ENCODE data around the gene CHAD. TPM values are rescaled to one million over a fixed set of nuclear protein-coding genes. Genes with fewer than 3 reads are reported as not detected.

CHAD gene
- total RNA-seq, 2 experiments from 2014 or later = not detected

DNA sequence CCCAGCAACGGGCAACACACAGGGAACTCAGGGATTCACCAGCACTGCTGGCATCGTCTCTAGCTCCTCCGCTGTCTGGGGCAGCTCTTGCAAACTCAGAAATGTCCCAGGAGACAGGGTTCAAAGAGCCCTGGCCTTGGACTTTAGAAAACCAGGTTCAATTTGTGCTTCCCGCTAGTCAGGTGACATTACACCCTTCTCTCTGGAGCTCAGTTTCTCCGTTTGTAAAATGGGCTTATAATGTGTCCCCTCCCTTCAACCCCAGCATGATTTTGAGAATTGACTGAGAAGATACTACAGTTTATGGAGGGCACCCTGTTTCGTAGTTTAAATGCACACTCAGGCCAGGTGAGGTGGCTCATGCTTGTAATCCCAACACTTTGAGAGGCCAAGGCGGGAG, 37.6 kb upstream of the CHAD start:
- intact Hi-C loops (cut with DNase I, micrococcal nuclease) = no loop called here
- POLR2A ChIA-PET = interaction anchor here (0.5 kb wide), 1 partner anchor 202 kb away, joined by 3 read pairs; the partner anchor contains the start of gene ANKRD40
- peak overlapping the region; percentile 58 for H3K4me3 Mint-ChIP-seq

GRCh38 chr17:50505591-50506130, 37.0 kb upstream of the CHAD start:
- H3K9me3 ChIP-seq (ENCODE audit: control insufficient read depth in 1 of 2, insufficient read depth in 1 of 2, low read length in 2 of 2) = no peaks in the 10 kb centered on the region
- no peaks in the 10 kb centered on the region for H3K9me3 Mint-ChIP-seq
- no peak for TF ChIP-seq CTCF (IDR thresholded peaks at IDR 0.05)
- peaks cover 20% of the 10 kb centered on the region for H3K4me1 Mint-ChIP-seq (ENCODE audit: low read depth)
- H3K27me3 Mint-ChIP-seq = no peaks in the 10 kb centered on the region
- intact Hi-C loops (cut with DNase I, micrococcal nuclease) = no loop called here
- no peaks in the 10 kb centered on the region for H3K36me3 Mint-ChIP-seq (ENCODE audit: low read depth)
- no peak overlapping the region for H3K27ac ChIP-seq (ENCODE audit: low read depth in 1 of 2, low read length in 2 of 2)
- ATAC-seq (ENCODE audit: poor library complexity) (no peak), DNase-seq (no peak)
- peaks cover 28% of the 10 kb centered on the region for H3K4me1 ChIP-seq (ENCODE audit: insufficient read depth, low read length)
- CTCF ChIA-PET = interaction anchor here (0.6 to 3.5 kb wide), 2 partner anchors 8 to 27 kb away, joined by 3 to 16 read pairs; partner anchors contain the start of gene RSAD1
- POLR2A ChIA-PET = interaction anchor here (0.5 kb wide), 1 partner anchor 202 kb away, joined by 3 read pairs; the partner anchor contains the start of gene ANKRD40
- H3K27me3 ChIP-seq (ENCODE audit: control insufficient read depth in 1 of 2, insufficient read depth in 2 of 2, low read length in 2 of 2) = no peaks in the 10 kb centered on the region
- H3K4me3 ChIP-seq (ENCODE audit: low read length) = no peak overlapping the region
- H3K4me3 Mint-ChIP-seq = no peak overlapping the region
- no peak overlapping the region for H3K27ac Mint-ChIP-seq
- no peaks in the 10 kb centered on the region for H3K36me3 ChIP-seq (ENCODE audit: insufficient read depth, low read length)

More for the DNA sequence above, 37.6 kb upstream of the CHAD start:
- peaks cover 26% of the 10 kb centered on the region for H3K4me1 Mint-ChIP-seq (ENCODE audit: low read depth)
- H3K9me3 Mint-ChIP-seq = no peaks in the 10 kb centered on the region
- Histone ChIP-seq H3K9me3 (ENCODE audit: control insufficient read depth in 1 of 2, insufficient read depth in 1 of 2, low read length in 2 of 2) (no peaks in the 10 kb centered on the region), H3K27ac (ENCODE audit: low read depth in 1 of 2, low read length in 2 of 2) (no peak overlapping the region), H3K36me3 (ENCODE audit: insufficient read depth, low read length) (no peaks in the 10 kb centered on the region), H3K27me3 (ENCODE audit: control insufficient read depth in 1 of 2, insufficient read depth in 2 of 2, low read length in 2 of 2) (no peaks in the 10 kb centered on the region), H3K4me1 (ENCODE audit: insufficient read depth, low read length) (peaks cover 33% of the 10 kb centered on the region), H3K4me3 (ENCODE audit: low read length) (no peak overlapping the region)
- H3K36me3 Mint-ChIP-seq (ENCODE audit: low read depth) = no peaks in the 10 kb centered on the region
- H3K27me3 Mint-ChIP-seq = no peaks in the 10 kb centered on the region
- ATAC-seq (ENCODE audit: poor library complexity) (no peak), DNase-seq (no peak)
- H3K27ac Mint-ChIP-seq = no peak overlapping the region
- CTCF ChIA-PET = interaction anchor here (3.5 kb wide), 1 partner anchor 27 kb away, joined by 16 read pairs; the partner anchor contains the start of gene RSAD1
- TF ChIP-seq CTCF (IDR thresholded peaks at IDR 0.05) = no peak

GRCh38 chr17:50502301-50502990, 33.8 kb upstream of the CHAD start:
- no peaks in the 10 kb centered on the region for H3K9me3 ChIP-seq (ENCODE audit: control insufficient read depth in 1 of 2, insufficient read depth in 1 of 2, low read length in 2 of 2)
- DNase-seq (no peak), ATAC-seq (ENCODE audit: poor library complexity) (no peak)
- no peak for TF ChIP-seq CTCF (IDR thresholded peaks at IDR 0.05)
- no peaks in the 10 kb centered on the region for H3K36me3 Mint-ChIP-seq (ENCODE audit: low read depth)
- H3K27ac ChIP-seq (ENCODE audit: low read depth in 1 of 2, low read length in 2 of 2) = no peak overlapping the region
- no peak overlapping the region for H3K4me3 ChIP-seq (ENCODE audit: low read length)
- no peaks in the 10 kb centered on the region for H3K27me3 Mint-ChIP-seq
- intact Hi-C loops (cut with DNase I, micrococcal nuclease) = no loop called here
- H3K4me1 ChIP-seq (ENCODE audit: insufficient read depth, low read length) = peaks cover under 1% of the 10 kb centered on the region
- H3K27me3 ChIP-seq (ENCODE audit: control insufficient read depth in 1 of 2, insufficient read depth in 2 of 2, low read length in 2 of 2) = no peaks in the 10 kb centered on the region
- ChIA-PET POLR2A (no interaction called here), CTCF (interaction anchor here (1.5 to 2.0 kb wide), 2 partner anchors 23 to 24 kb away, joined by 4 to 6 read pairs; no protein-coding TSS in a partner anchor)
- peaks cover under 1% of the 10 kb centered on the region for H3K4me1 Mint-ChIP-seq (ENCODE audit: low read depth)
- H3K4me3 Mint-ChIP-seq = no peak overlapping the region
- H3K36me3 ChIP-seq (ENCODE audit: insufficient read depth, low read length) = no peaks in the 10 kb centered on the region
- H3K27ac Mint-ChIP-seq = no peak overlapping the region
- no peaks in the 10 kb centered on the region for H3K9me3 Mint-ChIP-seq

All from CD4-positive, alpha-beta T cell (primary cell).